Fibroblast of skin of left biceps (primary cell): ENCODE measurements around the gene MYL12B.
A peak's percentile ranks its signal among the peaks of the same experiment; 100 is the strongest.
"Not testable (repeated sequence)": the region's sequence is repeated elsewhere in the genome, so short reads cannot be mapped to it uniquely, and the experiment has no call there.

Experiments used
- DNase-seq, 2 experiments: peaks; one replicate each; pipeline ENCODE4 v3.0.0-alpha.2; 2013; ENCODE audit warnings: low read depth in 2 of 2

Gene MYL12B

GRCh38 chr18:3262234-3263131 lies 550 bp downstream of the MYL12B start:
- no peak for DNase-seq

DNA sequence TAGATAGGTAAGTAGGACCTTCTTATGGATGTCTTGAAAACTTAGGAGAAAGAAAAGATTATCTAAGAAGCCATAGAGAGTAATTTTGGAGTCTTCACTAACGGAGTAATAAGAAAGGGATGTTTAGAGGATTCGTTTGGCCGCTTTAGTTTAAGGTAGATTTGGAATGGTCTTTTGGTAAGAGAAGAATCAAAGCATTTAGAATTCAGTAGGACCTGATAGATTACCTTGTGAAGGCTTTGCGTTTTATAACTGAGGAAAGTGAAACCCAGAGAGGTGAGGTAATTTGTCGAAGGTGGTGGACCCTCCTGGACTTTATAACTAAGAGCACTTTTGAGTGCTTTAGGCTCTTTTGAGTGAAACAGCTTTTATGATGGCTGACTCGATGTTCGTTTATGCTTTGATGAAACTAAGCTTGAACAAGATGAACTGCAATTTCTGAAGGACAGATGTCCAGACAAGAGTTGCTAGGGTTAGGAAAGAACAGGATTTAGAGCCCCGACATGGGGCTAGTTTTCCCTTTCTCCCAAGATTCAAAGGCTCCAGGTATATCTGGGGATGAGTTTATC lies 1.3 kb downstream of the MYL12B start:
- DNase-seq = no peak

- no peak for DNase-seq
Observed at GRCh38 chr18:3264362-3264761, 2.4 kb downstream of the MYL12B start.

DNA sequence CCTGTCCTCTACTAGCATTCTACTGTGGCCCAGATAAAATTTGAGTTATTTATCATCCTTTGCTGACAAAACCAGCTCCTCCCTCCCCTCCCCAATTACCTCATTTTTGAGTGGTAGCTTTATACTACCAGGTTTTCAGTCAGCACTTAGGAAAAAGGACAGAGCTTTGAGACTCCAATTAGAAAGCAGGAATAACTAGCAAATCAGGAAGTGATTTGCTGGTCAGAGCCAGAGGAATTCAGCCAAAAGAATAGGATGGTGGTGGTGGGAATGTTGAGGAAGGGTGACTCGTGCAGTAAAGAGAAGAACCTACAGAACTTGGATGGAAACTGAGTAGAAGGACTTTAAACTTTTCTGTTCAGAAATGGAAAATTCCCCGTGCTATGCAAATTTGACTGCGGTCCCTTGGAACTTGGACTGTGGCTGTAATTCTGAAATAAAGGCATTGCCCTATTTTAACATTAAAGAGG lies 3.7 kb downstream of the MYL12B start:
- no peak for DNase-seq

- DNase-seq = no peak
Observed at GRCh38 chr18:3266062-3266608, 4.2 kb downstream of the MYL12B start.

DNA sequence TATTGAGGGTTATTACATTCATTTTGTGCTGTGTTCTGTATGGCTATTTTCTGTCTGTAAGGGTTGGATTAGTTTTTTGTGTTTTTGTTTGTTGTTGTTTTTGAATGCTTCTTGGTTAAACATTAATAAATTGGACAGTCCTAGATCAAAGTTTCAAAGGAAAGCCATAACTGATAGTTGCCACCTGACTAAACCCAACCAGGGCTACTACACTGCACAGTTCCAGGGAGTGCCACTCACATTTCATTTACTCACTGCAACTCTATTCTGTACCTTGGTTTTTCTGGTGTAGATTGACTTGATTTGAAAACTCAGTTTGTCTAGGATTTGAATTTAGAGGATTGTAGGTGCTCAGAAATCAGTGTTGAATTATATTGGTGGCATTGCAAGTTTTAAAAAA lies 6.4 kb downstream of the MYL12B start:
- no peak for DNase-seq

DNA sequence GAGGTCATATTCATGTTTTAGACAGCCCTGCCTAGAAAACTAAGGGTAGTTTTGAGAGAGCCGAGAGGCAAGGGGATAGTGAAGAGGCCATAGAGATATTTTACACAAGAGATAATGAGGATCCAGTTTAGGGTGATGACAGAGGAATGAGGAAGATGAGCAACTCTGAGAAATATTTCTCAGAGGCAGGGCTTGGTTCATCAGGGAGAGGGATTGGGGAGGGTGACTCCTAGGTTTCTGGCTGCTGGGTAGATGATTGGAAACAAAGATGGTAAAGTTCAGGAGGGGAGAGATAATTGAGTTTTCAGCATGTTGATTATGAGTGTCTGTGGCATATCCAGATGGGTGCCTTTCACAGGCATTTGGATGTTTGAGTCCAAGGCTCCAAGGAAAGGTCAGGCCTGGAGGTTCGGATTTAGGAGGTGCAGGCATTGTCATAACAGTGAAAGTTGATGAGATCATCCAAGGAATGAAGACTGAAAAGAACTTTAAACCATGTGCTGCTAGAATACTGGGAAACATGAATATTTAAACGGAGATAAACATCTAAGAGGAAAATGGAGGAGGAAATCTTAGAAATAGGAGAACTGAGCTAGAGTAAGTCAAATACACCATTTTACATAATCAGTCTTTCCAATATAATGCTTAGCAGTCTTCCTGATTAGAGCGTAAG lies 7.4 kb downstream of the MYL12B start:
- no peak for DNase-seq

GRCh38 chr18:3269914-3270299 lies 8.0 kb downstream of the MYL12B start:
- DNase-seq = no peak

GRCh38 chr18:3273042-3273441 lies 11.1 kb downstream of the MYL12B start:
- DNase-seq = no peak

DNA sequence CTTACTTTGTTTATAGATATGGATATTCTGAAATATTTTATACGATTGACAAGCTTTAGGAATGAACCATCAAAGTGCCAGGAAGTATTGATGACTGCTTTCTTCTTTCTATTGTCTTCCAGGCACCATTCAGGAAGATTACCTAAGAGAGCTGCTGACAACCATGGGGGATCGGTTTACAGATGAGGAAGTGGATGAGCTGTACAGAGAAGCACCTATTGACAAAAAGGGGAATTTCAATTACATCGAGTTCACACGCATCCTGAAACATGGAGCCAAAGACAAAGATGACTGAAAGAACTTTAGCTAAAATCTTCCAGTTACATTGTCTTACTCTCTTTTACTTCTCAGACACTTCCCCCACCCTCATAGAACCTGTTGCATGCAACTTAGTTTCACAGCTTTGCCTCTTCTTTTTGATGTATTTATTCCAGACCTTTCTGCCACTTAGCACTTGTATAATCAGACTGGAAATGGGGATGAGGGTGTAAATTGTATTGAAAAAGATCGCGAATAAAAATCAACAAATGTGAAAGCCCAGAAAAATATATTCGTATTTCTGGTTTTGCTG lies 15.8 kb downstream of the MYL12B start:
- not testable (repeated sequence) for DNase-seq

DNA sequence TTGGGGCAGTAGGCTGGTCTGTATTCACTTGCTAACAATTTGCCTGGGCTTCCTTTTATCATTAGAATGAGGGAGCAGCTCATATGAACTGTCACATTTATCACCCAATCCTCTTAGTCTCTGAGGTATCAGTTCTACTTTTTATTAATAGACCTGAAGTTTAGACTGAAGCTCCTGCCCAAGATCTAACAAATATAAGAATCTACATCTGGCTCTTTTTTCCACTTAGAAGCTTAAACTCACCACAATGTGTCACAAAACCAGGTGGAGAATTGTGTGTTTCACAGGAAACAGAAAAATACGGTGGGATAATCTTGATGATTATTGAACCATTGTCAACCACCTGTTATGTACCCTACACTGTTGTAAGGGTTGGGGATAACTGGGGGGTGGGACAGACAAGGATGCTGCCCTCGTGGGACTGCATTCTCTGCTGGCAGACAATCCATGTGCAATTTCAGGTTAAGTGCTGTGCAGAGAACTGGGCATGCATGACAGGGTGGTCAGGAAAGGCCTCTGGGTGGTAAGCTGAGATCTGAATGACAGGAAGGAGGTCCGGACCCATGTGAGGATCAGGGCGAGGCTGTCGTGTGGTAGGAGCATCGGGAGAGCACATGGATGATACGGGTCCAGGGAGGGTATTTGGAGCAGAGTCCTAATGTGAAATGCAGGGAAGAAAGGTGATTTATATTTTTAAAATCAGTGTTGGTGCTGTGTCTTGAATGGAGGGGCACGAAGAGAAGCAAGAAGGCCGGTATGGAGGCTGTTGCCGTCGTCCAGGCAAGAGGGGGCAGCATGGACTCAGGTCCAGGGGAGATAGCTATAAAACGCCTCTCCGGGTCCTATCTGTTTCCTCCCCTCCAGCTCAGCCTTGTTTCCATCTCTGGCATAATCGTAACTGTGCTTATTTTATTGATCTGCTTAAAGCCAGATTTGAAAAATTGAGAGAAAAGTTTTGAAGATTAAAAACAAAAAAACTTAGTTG lies 17.6 kb downstream of the MYL12B start:
- no peak for DNase-seq

DNA sequence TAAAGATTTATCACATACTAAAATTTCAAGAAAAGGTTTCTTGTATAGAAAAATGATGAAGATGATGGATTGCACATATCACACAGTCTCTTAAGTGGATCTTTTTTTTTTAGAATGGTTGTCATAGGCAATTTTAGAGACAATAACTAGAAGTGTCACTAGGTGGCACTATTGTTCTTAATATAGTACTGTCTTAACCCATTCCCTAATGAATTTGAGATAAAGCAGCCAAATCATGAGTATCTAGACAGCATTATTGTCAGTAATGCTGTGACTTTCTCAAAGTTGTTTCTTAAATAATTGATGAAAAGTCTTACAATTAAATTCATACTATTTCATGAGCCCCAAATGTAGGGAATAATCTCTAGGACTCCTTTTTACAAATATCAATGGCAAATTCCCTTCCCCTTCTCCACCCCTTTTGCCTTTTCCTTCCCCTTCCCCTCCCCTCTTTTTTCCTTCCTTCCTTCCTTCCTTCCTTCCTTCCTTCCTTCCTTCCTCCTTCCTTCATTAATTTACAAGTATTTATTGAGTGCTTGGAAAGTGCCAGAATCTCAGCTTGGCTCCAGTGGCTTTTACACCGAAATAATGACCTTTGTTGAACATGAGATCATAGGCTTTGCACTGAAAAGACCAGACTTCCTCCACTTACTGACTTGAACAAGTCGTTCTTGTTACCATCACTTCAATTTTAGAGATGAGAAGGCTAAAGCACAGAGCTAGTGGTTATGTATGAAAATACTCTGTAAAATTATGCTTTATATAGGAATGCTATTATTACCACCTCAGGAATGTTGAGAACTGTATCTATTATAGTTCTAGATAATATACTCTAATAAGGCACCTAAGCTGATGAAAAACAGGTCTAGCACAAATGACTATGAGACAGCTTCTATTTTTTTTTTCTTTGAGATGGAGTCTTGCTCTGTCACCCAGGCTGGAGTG lies 19.8 kb downstream of the MYL12B start:
- peak; percentile 50 to 64 for DNase-seq

DNA sequence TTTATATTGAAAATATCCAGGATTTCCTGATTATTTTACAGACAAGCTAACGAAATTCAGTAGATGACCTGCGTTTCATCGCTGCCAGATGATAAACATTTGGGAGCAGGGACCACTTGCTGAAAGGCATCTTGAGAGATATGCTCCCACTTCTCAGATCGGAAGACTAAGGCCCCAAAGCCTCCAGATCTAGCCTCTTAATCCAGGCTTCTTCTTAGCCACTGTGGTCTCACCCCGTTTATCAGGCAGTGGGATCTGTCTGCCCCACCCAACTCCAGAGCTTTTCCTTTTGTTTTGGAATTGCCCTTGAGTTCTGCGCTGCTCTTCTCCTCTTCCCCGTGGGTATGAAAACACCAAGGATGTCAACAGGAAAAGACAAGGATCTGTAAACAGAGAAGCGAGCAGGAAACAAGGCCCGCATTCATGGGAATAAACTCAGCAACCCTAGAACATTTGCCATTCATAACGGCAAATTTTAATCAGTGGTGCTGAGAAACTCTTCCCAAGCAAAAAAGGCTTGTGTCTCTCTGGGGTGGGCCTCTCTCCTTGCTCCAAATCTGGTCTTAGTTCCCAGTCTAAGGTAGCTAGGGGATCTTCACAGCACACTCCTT lies 21.4 kb downstream of the MYL12B start:
- DNase-seq = no peak

DNA sequence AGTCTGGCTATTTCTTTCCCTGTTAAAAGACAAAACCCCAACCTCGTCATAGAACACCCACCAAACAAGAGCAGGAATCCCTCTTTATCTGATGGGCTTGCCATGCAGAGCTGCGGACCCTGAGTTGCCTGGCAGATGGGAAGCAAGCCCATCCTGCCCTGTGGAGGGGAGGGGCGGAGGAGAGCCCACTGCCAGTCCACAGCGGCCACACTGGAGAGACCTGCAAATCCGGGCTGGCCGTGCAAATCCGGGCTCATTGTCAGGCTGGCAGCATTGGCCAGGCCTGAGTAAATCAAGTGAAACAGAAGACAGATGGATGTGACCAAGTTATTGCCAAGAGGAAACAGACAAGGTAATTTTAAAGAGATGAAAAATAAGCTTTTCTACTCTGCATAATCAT lies 22.0 kb downstream of the MYL12B start:
- no peak for DNase-seq

DNA sequence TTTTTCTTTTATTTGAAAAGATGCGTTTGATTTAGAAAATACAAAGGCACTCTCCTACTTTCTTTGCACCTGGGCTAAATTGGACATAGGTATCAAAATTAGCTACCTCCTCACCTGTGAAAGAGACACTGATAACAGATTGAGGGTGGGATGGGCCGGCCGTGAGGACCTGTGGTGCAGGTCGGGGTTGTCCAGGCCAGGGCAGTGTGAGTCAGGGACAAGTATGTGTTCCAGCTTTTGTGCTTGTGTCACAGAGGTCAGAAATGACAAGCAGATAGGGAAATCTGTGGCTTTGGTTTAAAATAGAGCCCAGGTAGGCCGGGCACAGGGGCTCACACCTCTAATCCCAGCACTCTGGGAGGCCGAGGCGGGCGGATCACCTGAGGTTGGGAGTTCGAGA lies 22.6 kb downstream of the MYL12B start:
- DNase-seq = no peak

GRCh38 chr18:3286159-3286558 lies 24.2 kb downstream of the MYL12B start:
- no peak for DNase-seq

GRCh38 chr18:3293196-3293951 lies 31.4 kb downstream of the MYL12B start:
- DNase-seq = no peak

DNA sequence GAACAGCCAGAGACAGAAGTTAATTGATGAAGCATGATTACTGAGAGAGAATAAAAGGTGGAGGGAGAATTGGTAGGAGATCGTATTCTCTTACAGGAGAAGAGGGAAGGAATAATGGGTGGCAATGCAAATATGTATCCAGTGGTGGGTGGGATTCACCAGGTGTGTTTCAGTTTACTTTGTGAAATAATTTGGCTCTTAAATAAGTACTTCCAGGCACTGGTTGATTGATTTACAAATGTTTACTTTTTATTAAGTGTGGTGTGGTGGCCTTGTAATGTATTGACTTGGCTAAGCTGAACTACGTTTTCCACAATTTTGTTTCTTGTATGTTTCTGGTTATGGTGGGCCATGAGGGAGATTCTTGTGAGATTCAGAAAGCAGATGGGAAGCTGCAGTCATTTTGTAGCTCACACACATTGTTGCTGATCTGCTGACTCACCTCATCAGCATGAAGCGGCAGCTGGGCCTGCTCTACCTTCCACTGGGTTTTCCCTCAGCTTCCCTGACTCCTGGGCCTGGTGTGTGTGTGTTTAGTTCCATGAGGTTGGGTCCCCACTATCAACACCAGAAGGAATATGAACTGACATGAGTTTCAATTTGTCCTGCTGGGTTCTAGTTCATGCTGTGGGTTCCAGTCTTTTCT lies 32.6 kb downstream of the MYL12B start:
- no peak for DNase-seq
